ENCODE measurements around the gene KRTAP10-12.

KRTAP10-12 gene

GRCh38 chr21:44703731-44704635 lies 7.0 kb downstream of the KRTAP10-12 start:
- peak; percentile 13 for DNase-seq (ENCODE audit: low spot score)
- TF ChIP-seq CTCF (IDR thresholded peaks at IDR 0.05; ENCODE audit: extremely low read depth, insufficient read depth, missing control alignments) = no peak
- in situ Hi-C loops (cut with MboI; ENCODE audit: low pct_unique_long_range_greater_than_20kb, low sequenced_read_pairs, unreplicated experiment) = no loop called here

GRCh38 chr21:44704636-44705001 lies 7.6 kb downstream of the KRTAP10-12 start:
- DNase-seq (ENCODE audit: low spot score) = no peak
- in situ Hi-C loops (cut with MboI; ENCODE audit: low pct_unique_long_range_greater_than_20kb, low sequenced_read_pairs, unreplicated experiment) = no loop called here
- no peak for TF ChIP-seq CTCF (IDR thresholded peaks at IDR 0.05; ENCODE audit: extremely low read depth, insufficient read depth, missing control alignments)

- no peak for DNase-seq (ENCODE audit: low spot score)
- in situ Hi-C loops (cut with MboI; ENCODE audit: low pct_unique_long_range_greater_than_20kb, low sequenced_read_pairs, unreplicated experiment) = no loop called here
- no peak for TF ChIP-seq CTCF (IDR thresholded peaks at IDR 0.05; ENCODE audit: extremely low read depth, insufficient read depth, missing control alignments)
Observed at GRCh38 chr21:44706026-44706705, 9.2 kb downstream of the KRTAP10-12 start.

- in situ Hi-C loops (cut with MboI; ENCODE audit: low pct_unique_long_range_greater_than_20kb, low sequenced_read_pairs, unreplicated experiment) = no loop called here
- no peak for TF ChIP-seq CTCF (IDR thresholded peaks at IDR 0.05; ENCODE audit: extremely low read depth, insufficient read depth, missing control alignments)
- DNase-seq (ENCODE audit: low spot score) = peak; percentile 21
Observed at GRCh38 chr21:44706706-44707581, 10.0 kb downstream of the KRTAP10-12 start.

- TF ChIP-seq CTCF (IDR thresholded peaks at IDR 0.05; ENCODE audit: extremely low read depth, insufficient read depth, missing control alignments) = no peak
- in situ Hi-C loops (cut with MboI; ENCODE audit: low pct_unique_long_range_greater_than_20kb, low sequenced_read_pairs, unreplicated experiment) = no loop called here
- DNase-seq (ENCODE audit: low spot score) = no peak
Observed at GRCh38 chr21:44708213-44708865, 11.4 kb downstream of the KRTAP10-12 start.
